Sigmoid colon (tissue), 7 donors: ENCODE data around the gene CCN2. TPM values are rescaled to one million over a fixed set of nuclear protein-coding genes. Genes with fewer than 3 reads are reported as not detected.

ENCODE experiments used
- DNase-seq: peaks from one replicate; pipeline ENCODE4 v3.0.0-alpha.2; 2019
- H3K27ac ChIP-seq, 4 donors: fragments of 200-600 bp; sonication (generic); one replicate each; pipeline ENCODE4 v1.5.1; 2016 to 2019; ENCODE audit warnings: mild to moderate bottlenecking in 1 of 4
- H3K27me3 ChIP-seq, 3 donors: fragments of 200-600 bp; sonication (generic); one replicate each; pipeline ENCODE4 v1.5.1; 2019; ENCODE audit warnings: mild to moderate bottlenecking in 1 of 3
- H3K36me3 ChIP-seq, 4 donors: fragments of 200-600 bp; sonication (generic); one replicate each; pipeline ENCODE4 v1.5.1; 2016 to 2019
- H3K4me1 ChIP-seq, 4 donors: fragments of 200-600 bp; sonication (generic); one replicate each; pipeline ENCODE4 v1.5.1; 2017 to 2019
- H3K4me3 ChIP-seq, 4 donors: fragments of 200-600 bp; sonication (generic); one replicate each; pipeline ENCODE4 v1.5.1; 2017 to 2019; ENCODE audit warnings: mild to moderate bottlenecking in 2 of 4, moderate library complexity in 1 of 4
- H3K9me3 ChIP-seq, 4 donors: fragments of 200-600 bp in 3 of 4; sonication (generic) in 3 of 4; one replicate each; pipeline versions ENCODE4 v1.5.1 to v1.6.1; 2013 to 2019
- CTCF ChIP-seq, 4 experiments: fragments of 450-650 bp in 3 of 4; fragments of 200-600 bp in 1 of 4; IDR thresholded peaks; one replicate each; pipeline ENCODE4 v1.5.1; 2016 to 2019; ENCODE audit warnings: antibody characterized with exemption in 4 of 4, mild to moderate bottlenecking in 3 of 4, moderate library complexity in 2 of 4
- EP300 ChIP-seq, 4 donors: sonication (generic); formaldehyde crosslinking; IDR thresholded peaks; one replicate each; pipeline ENCODE4 v1.6.1; 2017; ENCODE audit warnings: antibody characterized with exemption in 4 of 4
- POLR2A ChIP-seq, 2 donors: fragments of 450-650 bp; IDR thresholded peaks; one replicate each; pipeline ENCODE4 v1.6.1; 2016; ENCODE audit warnings: antibody characterized with exemption in 2 of 2, mild to moderate bottlenecking in 2 of 2, moderate library complexity in 2 of 2
- POLR2AphosphoS5 ChIP-seq, 4 donors: sonication (generic); formaldehyde crosslinking; IDR thresholded peaks; one replicate each; pipeline ENCODE4 v1.6.1; 2017; ENCODE audit warnings: antibody characterized with exemption in 4 of 4
- WGBS, 2 donors: extraction: QIAGEN DNeasy Blood & Tissue Kit; methylation state at CpG; one replicate each; pipeline ENCODE4 v1.1.7; 2013; 5-methylcytosine and 5-hydroxymethylcytosine counted together
- intact Hi-C: fragments of 100-400 bp; cut with DNase I; formaldehyde crosslinking; loops from one replicate; pipeline ENCODE4 v1.15.1; 2023
- polyA plus RNA-seq, 3 donors: library from polyadenylated mRNA; stranded (reverse); fragments of 200-250 nt; gene quantifications; one replicate each; pipeline ENCODE4 v1.2.3, GENCODE V29; 2013
- total RNA-seq, 4 donors: library from RNA; depleted of rRNA; stranded (reverse); fragments of >200 nt; gene quantifications; one replicate each; pipeline ENCODE4 v1.1.0, GENCODE V29; 2016
- donor health status: healthy with polysubstance abuse.
- donor health status: Bipolar disorder and iron deficiency.
- donor health status: healthy.

The CCN2 gene
- total and polyA plus RNA-seq, 7 donors: 7.4 to 179 (median 43.5) TPM

DNA sequence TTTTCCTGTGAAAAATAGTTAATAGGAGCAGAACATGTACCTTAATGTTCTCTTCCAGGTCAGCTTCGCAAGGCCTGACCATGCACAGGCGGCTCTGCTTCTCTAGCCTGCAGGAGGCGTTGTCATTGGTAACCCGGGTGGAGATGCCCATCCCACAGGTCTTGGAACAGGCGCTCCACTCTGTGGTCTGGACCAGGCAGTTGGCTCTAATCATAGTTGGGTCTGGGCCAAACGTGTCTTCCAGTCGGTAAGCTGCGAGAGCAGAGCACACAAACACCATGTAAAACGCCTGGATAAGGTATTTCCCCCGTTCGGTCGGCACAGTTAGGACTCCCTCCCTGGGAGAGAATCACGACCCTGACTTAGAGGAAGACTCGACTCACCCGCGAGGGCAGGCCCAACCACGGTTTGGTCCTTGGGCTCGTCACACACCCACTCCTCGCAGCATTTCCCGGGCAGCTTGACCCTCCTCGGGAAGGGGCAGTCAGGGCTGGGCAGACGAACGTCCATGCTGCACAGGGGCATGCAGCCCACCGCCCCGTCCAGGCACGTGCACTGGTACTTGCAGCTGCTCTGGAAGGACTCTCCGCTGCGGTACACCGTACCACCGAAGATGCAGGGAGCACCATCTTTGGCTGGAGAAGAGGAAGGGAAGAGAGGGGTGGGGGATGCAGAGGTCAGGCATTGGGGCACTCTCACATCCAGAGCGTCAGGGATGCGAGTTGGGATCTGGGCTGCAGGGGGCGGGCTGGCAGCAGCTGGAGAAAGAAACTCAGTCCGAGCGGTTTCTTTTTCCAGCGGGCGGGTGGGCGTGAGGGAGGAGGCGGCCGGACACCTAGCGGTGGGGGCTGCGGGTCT is 1.0 kb downstream of the CCN2 start:
- peak overlapping the region; percentile 94 to 98 (median 98) for H3K27ac ChIP-seq
- H3K4me1 ChIP-seq: peaks cover 0 to 54% (median 37%) of the 10 kb centered on the region in 4 donors
- TF ChIP-seq EP300 (IDR thresholded peaks at IDR 0.05) (no peak), POLR2A (IDR thresholded peaks at IDR 0.05) (no peak), POLR2AphosphoS5 (IDR thresholded peaks at IDR 0.05) (peak in 3 of 4 donors; percentile 9 to 57 (median 26)), CTCF (IDR thresholded peaks at IDR 0.05) (peak; percentile 62 to 71 (median 67))
- H3K27me3 ChIP-seq: no peaks in the 10 kb centered on the region
- no peaks in the 10 kb centered on the region for H3K9me3 ChIP-seq
- 3 to 11% methylated on average over 42 of the region's 42 CpGs for WGBS, 2 donors
- intact Hi-C loops: loop anchor here (2.0 to 10.0 kb wide), 3 partner anchors 72 to 545 kb away; no protein-coding TSS in a partner anchor
- peak overlapping the region; percentile 54 to 93 (median 88) for H3K4me3 ChIP-seq
- peak; percentile 92 for DNase-seq
- no peaks in the 10 kb centered on the region for H3K36me3 ChIP-seq

GRCh38 chr6:131949620-131949908 is 1.6 kb downstream of the CCN2 start:
- peak overlapping the region; percentile 54 to 93 (median 88) for H3K4me3 ChIP-seq
- intact Hi-C loops: loop anchor here (10.0 kb wide), 1 partner anchor 545 kb away; no protein-coding TSS in a partner anchor
- no peak for TF ChIP-seq CTCF (IDR thresholded peaks at IDR 0.05)
- TF ChIP-seq EP300 (IDR thresholded peaks at IDR 0.05): peak in 2 of 4 donors; percentile 28 to 38
- TF ChIP-seq POLR2A (IDR thresholded peaks at IDR 0.05): no peak
- TF ChIP-seq POLR2AphosphoS5 (IDR thresholded peaks at IDR 0.05): peak in 1 of 4 donors; percentile 60
- peak overlapping the region; percentile 94 to 98 (median 98) for H3K27ac ChIP-seq
- no peaks in the 10 kb centered on the region for H3K9me3 ChIP-seq
- H3K36me3 ChIP-seq: no peaks in the 10 kb centered on the region
- peaks cover 0 to 49% (median 31%) of the 10 kb centered on the region in 4 donors for H3K4me1 ChIP-seq
- WGBS, 2 donors: 43 to 59% methylated on average over 3 of the region's 3 CpGs
- H3K27me3 ChIP-seq: no peaks in the 10 kb centered on the region
- no peak for DNase-seq

- Histone ChIP-seq H3K4me1 (peaks cover 0 to 43% (median 26%) of the 10 kb centered on the region in 4 donors), H3K36me3 (no peaks in the 10 kb centered on the region), H3K4me3 (peak overlapping the region; percentile 54 to 93 (median 88)), H3K27me3 (no peaks in the 10 kb centered on the region), H3K27ac (peak overlapping the region; percentile 94 to 98 (median 98)), H3K9me3 (no peaks in the 10 kb centered on the region)
- TF ChIP-seq POLR2A (IDR thresholded peaks at IDR 0.05): no peak
- TF ChIP-seq POLR2AphosphoS5 (IDR thresholded peaks at IDR 0.05): peak in 2 of 4 donors; percentile 30 to 53
- peak; percentile 80 for DNase-seq
- intact Hi-C loops: loop anchor here (10.0 kb wide), 1 partner anchor 546 kb away; no protein-coding TSS in a partner anchor
- 76 to 83% methylated on average over 18 of the region's 18 CpGs for WGBS, 2 donors
Observed at GRCh38 chr6:131948692-131949619, 2.2 kb downstream of the CCN2 start.

DNA sequence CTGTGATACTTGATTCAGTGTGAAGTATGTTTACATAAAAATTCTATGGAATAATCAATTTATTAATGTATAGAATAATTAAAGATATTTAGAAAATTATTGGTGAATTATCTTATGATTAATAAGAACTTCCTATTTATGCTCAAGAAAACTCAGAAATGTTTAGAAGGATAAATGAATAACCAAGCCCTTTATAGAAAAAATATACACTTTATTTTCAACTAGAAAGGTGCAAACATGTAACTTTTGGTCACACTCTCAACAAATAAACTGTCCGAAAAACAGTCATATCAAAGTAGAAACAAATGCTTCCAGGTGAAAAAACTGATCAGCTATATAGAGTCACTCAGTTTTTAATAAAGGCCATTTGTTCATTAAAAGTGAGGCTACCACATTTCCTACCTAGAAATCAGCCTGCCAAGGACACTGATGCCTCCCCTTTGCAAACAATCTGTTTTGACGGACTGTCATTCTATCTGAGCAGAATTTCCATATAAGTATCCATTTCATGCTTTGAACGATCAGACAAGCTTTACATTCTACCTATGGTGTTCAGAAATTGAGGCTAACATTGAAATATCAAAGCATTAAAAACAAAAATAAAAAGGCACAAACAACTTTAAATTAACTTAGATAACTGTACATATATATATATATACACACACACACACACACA is 3.0 kb downstream of the CCN2 start:
- Histone ChIP-seq H3K36me3 (no peaks in the 10 kb centered on the region), H3K4me3 (peak overlapping the region; percentile 54 to 93 (median 88)), H3K27ac (peak overlapping the region; percentile 94 to 98 (median 98)), H3K27me3 (no peaks in the 10 kb centered on the region), H3K9me3 (no peaks in the 10 kb centered on the region), H3K4me1 (peaks cover 0 to 39% (median 23%) of the 10 kb centered on the region in 4 donors)
- intact Hi-C loops: loop anchor here (10.0 kb wide), 1 partner anchor 547 kb away; no protein-coding TSS in a partner anchor
- DNase-seq: no peak
- TF ChIP-seq POLR2AphosphoS5 (IDR thresholded peaks at IDR 0.05): no peak
- no peak for TF ChIP-seq CTCF (IDR thresholded peaks at IDR 0.05)
- WGBS, 2 donors: 79 to 84% methylated on average over 3 of the region's 3 CpGs
